Upper lobe of left lung (tissue), 6 donors: Measurements from ENCODE around the gene IRF3. TPM values are rescaled to one million over a fixed set of nuclear protein-coding genes. Genes with fewer than 3 reads are reported as not detected.
A peak's percentile ranks its signal among the peaks of the same experiment; 100 is the strongest.

Source experiments
- ATAC-seq, 2 donors: fragments of 200-7000 bp; cut with Tn5 transposase; one replicate each; pipeline ENCODE4 v1.9.1; 2022; ENCODE audit warnings: mild to moderate bottlenecking in 2 of 2, moderate library complexity in 2 of 2; ENCODE audit not compliant: low FRiP score in 2 of 2
- DNase-seq, 2 donors: peaks; one replicate each; pipeline ENCODE4 v3.0.0-alpha.2; 2019 to 2020
- H3K27ac ChIP-seq, 4 donors: fragments of 200-600 bp; sonication (generic); one replicate each; pipeline ENCODE4 v1.5.1; 2016 to 2019
- H3K27me3 ChIP-seq, 4 donors: fragments of 200-600 bp; sonication (generic); one replicate each; pipeline ENCODE4 v1.5.1; 2017 to 2019
- H3K36me3 ChIP-seq, 4 donors: fragments of 200-600 bp; sonication (generic); one replicate each; pipeline ENCODE4 v1.5.1; 2016 to 2019
- H3K4me1 ChIP-seq, 4 donors: fragments of 200-600 bp; sonication (generic); one replicate each; pipeline ENCODE4 v1.5.1; 2018 to 2019
- H3K4me3 ChIP-seq, 4 donors: fragments of 200-600 bp; sonication (generic); one replicate each; pipeline ENCODE4 v1.5.1; 2017 to 2019; ENCODE audit warnings: mild to moderate bottlenecking in 2 of 4, moderate library complexity in 1 of 4
- H3K9me3 ChIP-seq, 4 donors: fragments of 200-600 bp; sonication (generic); one replicate each; pipeline ENCODE4 v1.5.1; 2018 to 2019
- CTCF ChIP-seq, 6 experiments: fragments of 450-650 bp in 4 of 6; fragments of 200-600 bp in 2 of 6; sonication (generic) in 2 of 6; IDR thresholded peaks; one replicate each; pipeline ENCODE4 v1.5.1; 2016 to 2019; ENCODE audit warnings: antibody characterized with exemption in 6 of 6
- EP300 ChIP-seq, 4 donors: sonication (generic); formaldehyde crosslinking; IDR thresholded peaks; one replicate each; pipeline ENCODE4 v1.5.1; 2017; ENCODE audit warnings: antibody characterized with exemption in 4 of 4, control low read depth in 2 of 4
- POLR2A ChIP-seq, 4 donors: fragments of 450-650 bp; IDR thresholded peaks; one replicate each; pipeline ENCODE4 v1.5.1; 2016 to 2017; ENCODE audit warnings: antibody characterized with exemption in 4 of 4, mild to moderate bottlenecking in 2 of 4
- POLR2AphosphoS5 ChIP-seq, 2 donors: sonication (generic); formaldehyde crosslinking; IDR thresholded peaks; one replicate each; pipeline ENCODE4 v1.5.1; 2017; ENCODE audit warnings: antibody characterized with exemption in 2 of 2
- WGBS, 2 donors: methylation state at CpG; one replicate each; pipeline ENCODE4 v1.1.5; 2017 to 2018; 5-methylcytosine and 5-hydroxymethylcytosine counted together
- total RNA-seq, 6 donors: library from RNA; depleted of rRNA in 4 of 6; stranded (reverse); fragments of >200 nt in 4 of 6; gene quantifications; one replicate each; pipeline versions ENCODE4 v1.1.0 to v1.2.1, GENCODE V29; 2016 to 2021
- donor health status: DM: no; HTN: no; CAD: no; lungs with moderate emphysema.
- donor health status: DM: no; HTN: yes; CAD: no; lungs with severe emphysema.

Gene IRF3
- 100 to 1,000 TPM in 3 of 6 donors, 10 to 100 TPM in 3; 50.5 to 210 (median 99.1) TPM for total RNA-seq

GRCh38 chr19:49665351-49666119, at the start of gene IRF3, which contains the start of gene BCL2L12:
Gene IRF3 (minus strand): TSS chr19:49665857. CDS start chr19:49664838, 1,019 bp downstream.
Gene BCL2L12 (plus strand): TSS chr19:49665933. CDS start chr19:49666693, 760 bp downstream.
- peak within 1 kb of the TSS; percentile 63 to 80 (median 72) for H3K4me3 ChIP-seq
- DNase-seq (peak; percentile 97), ATAC-seq (peak; percentile 95 to 96)
- H3K9me3 ChIP-seq = no peaks in the 10 kb centered on the region
- H3K27me3 ChIP-seq = no peaks in the 10 kb centered on the region
- H3K4me1 ChIP-seq = peaks cover 17 to 29% (median 20%) of the 10 kb centered on the region in 4 donors
- H3K27ac ChIP-seq = peak within 1 kb of the TSS; percentile 82 to 93 (median 86)
- peaks cover 3 to 28% (median 25%) of the 10 kb centered on the region in 4 donors for H3K36me3 ChIP-seq
- 1% methylated on average over 43 to 50 of the region's 50 CpGs for WGBS, 2 donors
- TF ChIP-seq POLR2AphosphoS5 (IDR thresholded peaks at IDR 0.05) (peak; percentile 75 to 87), POLR2A (IDR thresholded peaks at IDR 0.05) (peak in 3 of 4 donors; percentile 33 to 82 (median 77)), CTCF (IDR thresholded peaks at IDR 0.05) (peak in 2 of 6 experiments; percentile 5 to 28), EP300 (IDR thresholded peaks at IDR 0.05) (no peak)

- WGBS, 2 donors = 84% methylated on average over 7 of the region's 8 CpGs; no CpG with 5 or more reads in 1 of the 2 donors
- H3K9me3 ChIP-seq = no peaks in the 10 kb centered on the region
Measured at GRCh38 chr19:49713236-49713845, 47.7 kb upstream of the IRF3 start.

GRCh38 chr19:49712397-49712859, 46.8 kb upstream of the IRF3 start:
- H3K36me3 ChIP-seq = no peaks in the 10 kb centered on the region
- H3K27ac ChIP-seq = no peak overlapping the region
- no peaks in the 10 kb centered on the region for H3K9me3 ChIP-seq
- TF ChIP-seq CTCF (IDR thresholded peaks at IDR 0.05) (no peak), POLR2A (IDR thresholded peaks at IDR 0.05) (no peak), EP300 (IDR thresholded peaks at IDR 0.05) (no peak), POLR2AphosphoS5 (IDR thresholded peaks at IDR 0.05) (no peak)
- H3K4me1 ChIP-seq = peaks cover 0 to 3% (median 0%) of the 10 kb centered on the region in 4 donors
- no peak for DNase-seq
- peak in 1 of 2 donors; percentile 72 for ATAC-seq
- 58 to 63% methylated on average over 20 of the region's 20 CpGs for WGBS, 2 donors
- H3K4me3 ChIP-seq = no peak overlapping the region
- no peaks in the 10 kb centered on the region for H3K27me3 ChIP-seq

More at GRCh38 chr19:49713236-49713845, 47.7 kb upstream of the IRF3 start:
- ATAC-seq (no peak), DNase-seq (no peak)
- H3K4me3 ChIP-seq = no peak overlapping the region
- H3K4me1 ChIP-seq = peaks cover 0 to 3% (median under 1%) of the 10 kb centered on the region in 4 donors
- H3K36me3 ChIP-seq = no peaks in the 10 kb centered on the region
- H3K27ac ChIP-seq = no peak overlapping the region
- no peaks in the 10 kb centered on the region for H3K27me3 ChIP-seq
- TF ChIP-seq EP300 (IDR thresholded peaks at IDR 0.05) = no peak
- no peak for TF ChIP-seq POLR2AphosphoS5 (IDR thresholded peaks at IDR 0.05)
- TF ChIP-seq POLR2A (IDR thresholded peaks at IDR 0.05) = no peak
- no peak for TF ChIP-seq CTCF (IDR thresholded peaks at IDR 0.05)

GRCh38 chr19:49710372-49710951, 44.8 kb upstream of the IRF3 start:
- no peaks in the 10 kb centered on the region for H3K27me3 ChIP-seq
- H3K36me3 ChIP-seq = no peaks in the 10 kb centered on the region
- H3K4me1 ChIP-seq = no peaks in the 10 kb centered on the region
- H3K27ac ChIP-seq = no peak overlapping the region
- H3K9me3 ChIP-seq = no peaks in the 10 kb centered on the region
- ATAC-seq (no peak), DNase-seq (no peak)
- H3K4me3 ChIP-seq = no peak overlapping the region
- 91 to 92% methylated on average over 20 of the region's 20 CpGs for WGBS, 2 donors
- no peak for TF ChIP-seq POLR2A (IDR thresholded peaks at IDR 0.05)
- no peak for TF ChIP-seq EP300 (IDR thresholded peaks at IDR 0.05)
- TF ChIP-seq POLR2AphosphoS5 (IDR thresholded peaks at IDR 0.05) = no peak
- no peak for TF ChIP-seq CTCF (IDR thresholded peaks at IDR 0.05)
